Smooth muscle cell of the coronary artery (primary cell): ENCODE data around the gene HMCES. TPM values are rescaled to one million over a fixed set of nuclear protein-coding genes. Genes with fewer than 3 reads are reported as not detected.

Experiments
- total RNA-seq: library from RNA; depleted of rRNA; stranded (reverse); fragments of >200 nt; gene quantifications from 2 replicates; pipeline ENCODE4 v1.2.3, GENCODE V29; 2014; ENCODE audit warnings: low replicate concordance

Gene HMCES
- 9.8 and 19.8 TPM in 2 replicates for total RNA-seq

GRCh38 chr3:129278439-129278965 is at the start of gene HMCES:
Gene HMCES, plus strand, starts transcription at chr3:129278870. Its CDS starts 863 bp downstream, at chr3:129279733.

GRCh38 chr3:129249284-129250065 is 29.2 kb upstream of the HMCES start, which contains the start of gene COPG1:
Gene COPG1, plus strand, starts transcription at chr3:129249606. Its CDS starts 104 bp downstream, at chr3:129249710.

Other genes starting within 250 kb of the HMCES start
- not detected in 2 replicates for gene GP9, start 218.1 kb upstream of the HMCES start, total RNA-seq
- gene RAB43, start 157.1 kb upstream of the HMCES start, total RNA-seq, result 8.3 and 15.2 TPM in 2 replicates
- 33.5 and 41.3 TPM in 2 replicates for gene ISY1, start 117.8 kb upstream of the HMCES start, total RNA-seq
- 198 and 241 TPM in 2 replicates for gene CNBP, start 95.0 kb upstream of the HMCES start, total RNA-seq
- gene COPG1, start 29.3 kb upstream of the HMCES start, total RNA-seq, result 473 and 490 TPM in 2 replicates
- 0.08 TPM in 1 of 2 replicates, not detected in the other for gene EFCAB12, start 149.8 kb downstream of the HMCES start, total RNA-seq
- 23.4 and 30.7 TPM in 2 replicates for gene MBD4, start 161.1 kb downstream of the HMCES start, total RNA-seq
- gene IFT122, start 161.4 kb downstream of the HMCES start, total RNA-seq, result 26.4 and 50.1 TPM in 2 replicates
- not detected in 2 replicates for gene RHO, start 249.8 kb downstream of the HMCES start, total RNA-seq